ENCODE data around the gene OR4K15. TPM values are rescaled to one million over a fixed set of nuclear protein-coding genes. Genes with fewer than 3 reads are reported as not detected.
"Not testable (repeated sequence)": the region's sequence is repeated elsewhere in the genome, so short reads cannot be mapped to it uniquely, and the experiment has no call there.

OR4K15 gene
- polyA plus RNA-seq, result not detected

GRCh38 chr14:19975291-19975690 lies at the start of gene OR4K15:
OR4K15 (plus strand) TSS chr14:19975591; CDS start chr14:19975591, 0 bp downstream.
- Mint-ChIP-seq H3K27me3 (ENCODE audit: low read depth in 3 of 3) (peaks cover 0 to 3% (median 2%) of the 10 kb centered on the region in 3 donors), H3K36me3 (no peaks in the 10 kb centered on the region), H3K4me1 (peaks cover 20% of the 10 kb centered on the region in 2 donors), H3K27ac (peak within 1 kb of the TSS in 2 of 6 donors; percentile 14 to 60), H3K4me3 (peak within 1 kb of the TSS in 3 of 5 donors; percentile 6 to 69 (median 28)), H3K9me3 (peaks cover 0 to 3% (median 0%) of the 10 kb centered on the region in 6 donors)
- DNase-seq, result no peak

- no peaks in the 10 kb centered on the region for H3K4me1 Mint-ChIP-seq
- DNase-seq, result no peak
- no peak within 1 kb of the TSS for H3K27ac Mint-ChIP-seq
- peaks cover 0 to 2% (median 2%) of the 10 kb centered on the region in 3 donors for H3K27me3 Mint-ChIP-seq (ENCODE audit: low read depth in 3 of 3)
- H3K36me3 Mint-ChIP-seq, result no peaks in the 10 kb centered on the region
- peaks cover 0 to 12% (median 2%) of the 10 kb centered on the region in 6 donors for H3K9me3 Mint-ChIP-seq
- no peak within 1 kb of the TSS for H3K4me3 Mint-ChIP-seq
Observed at GRCh38 chr14:19930617-19931016, 44.8 kb upstream of the OR4K15 start, which contains the start of gene OR4K1. OR4K1 (plus strand) TSS chr14:19930917; CDS start chr14:19935667, 4,750 bp downstream.

- H3K4me1 Mint-ChIP-seq, result no peaks in the 10 kb centered on the region
- DNase-seq, result no peak
- no peak overlapping the region for H3K4me3 Mint-ChIP-seq
- peaks cover 0 to 5% (median 1%) of the 10 kb centered on the region in 6 donors for H3K9me3 Mint-ChIP-seq
- no peak overlapping the region for H3K27ac Mint-ChIP-seq
- peaks cover 1 to 2% (median 1%) of the 10 kb centered on the region in 3 donors for H3K27me3 Mint-ChIP-seq (ENCODE audit: low read depth in 3 of 3)
- H3K36me3 Mint-ChIP-seq, result no peaks in the 10 kb centered on the region
Observed at GRCh38 chr14:19941668-19942067, 33.7 kb upstream of the OR4K15 start.

GRCh38 chr14:19947413-19948090 lies 27.8 kb upstream of the OR4K15 start:
- H3K4me3 Mint-ChIP-seq, result peak overlapping the region in 1 of 5 donors; percentile 22
- H3K4me1 Mint-ChIP-seq, result peaks cover 6 to 9% of the 10 kb centered on the region in 2 donors
- peak in 1 of 3 donors; percentile 1 for DNase-seq
- H3K27me3 Mint-ChIP-seq (ENCODE audit: low read depth in 3 of 3), result no peaks in the 10 kb centered on the region
- peak overlapping the region in 1 of 6 donors; percentile 34 for H3K27ac Mint-ChIP-seq
- peaks cover 0 to 5% (median 3%) of the 10 kb centered on the region in 6 donors for H3K9me3 Mint-ChIP-seq
- H3K36me3 Mint-ChIP-seq, result no peaks in the 10 kb centered on the region

GRCh38 chr14:19949218-19949617 lies 26.2 kb upstream of the OR4K15 start:
- H3K4me1 Mint-ChIP-seq, result peaks cover 6 to 9% of the 10 kb centered on the region in 2 donors
- H3K4me3 Mint-ChIP-seq, result no peak overlapping the region
- H3K9me3 Mint-ChIP-seq, result peaks cover 0 to 5% (median 3%) of the 10 kb centered on the region in 6 donors
- H3K36me3 Mint-ChIP-seq, result no peaks in the 10 kb centered on the region
- H3K27me3 Mint-ChIP-seq (ENCODE audit: low read depth in 3 of 3), result no peaks in the 10 kb centered on the region
- H3K27ac Mint-ChIP-seq, result no peak overlapping the region
- no peak for DNase-seq

GRCh38 chr14:19969735-19970134 lies 5.7 kb upstream of the OR4K15 start:
- not testable (repeated sequence) for H3K36me3 Mint-ChIP-seq; H3K27ac Mint-ChIP-seq; DNase-seq; H3K27me3 Mint-ChIP-seq (ENCODE audit: low read depth in 3 of 3); H3K4me3 Mint-ChIP-seq; H3K4me1 Mint-ChIP-seq
- H3K9me3 Mint-ChIP-seq, result peaks cover 0 to 10% (median 3%) of the 10 kb centered on the region in 6 donors

GRCh38 chr14:19974844-19975243 lies 547 bp upstream of the OR4K15 start:
- H3K9me3 Mint-ChIP-seq, result peaks cover 0 to 3% (median 0%) of the 10 kb centered on the region in 6 donors
- H3K27me3 Mint-ChIP-seq (ENCODE audit: low read depth in 3 of 3), result peaks cover 0 to 2% (median 2%) of the 10 kb centered on the region in 3 donors
- H3K4me1 Mint-ChIP-seq, result peaks cover 20% of the 10 kb centered on the region in 2 donors
- H3K4me3 Mint-ChIP-seq, result peak overlapping the region in 3 of 5 donors; percentile 6 to 69 (median 28)
- no peaks in the 10 kb centered on the region for H3K36me3 Mint-ChIP-seq
- peak overlapping the region in 2 of 6 donors; percentile 14 to 60 for H3K27ac Mint-ChIP-seq
- DNase-seq, result peak in 2 of 3 donors; percentile 0 to 4

GRCh38 chr14:19993438-19993837 lies 18.0 kb downstream of the OR4K15 start:
- Mint-ChIP-seq H3K27me3 (ENCODE audit: low read depth in 3 of 3) (peaks cover 0 to 6% (median 2%) of the 10 kb centered on the region in 3 donors), H3K27ac (no peak overlapping the region), H3K9me3 (peaks cover 0 to 23% (median 12%) of the 10 kb centered on the region in 6 donors), H3K4me1 (no peaks in the 10 kb centered on the region), H3K4me3 (no peak overlapping the region), H3K36me3 (peaks cover 0 to 4% (median 0%) of the 10 kb centered on the region in 3 donors)
- DNase-seq, result no peak

- Mint-ChIP-seq H3K4me3 (no peak within 1 kb of the TSS), H3K27me3 (ENCODE audit: low read depth in 3 of 3) (peaks cover 0 to 4% (median 0%) of the 10 kb centered on the region in 3 donors), H3K36me3 (no peaks in the 10 kb centered on the region), H3K4me1 (no peaks in the 10 kb centered on the region), H3K9me3 (peaks cover 0 to 32% (median 4%) of the 10 kb centered on the region in 6 donors), H3K27ac (no peak within 1 kb of the TSS)
- no peak for DNase-seq
Observed at GRCh38 chr14:20001863-20002262, 26.5 kb downstream of the OR4K15 start, which contains the start of gene OR4Q2. OR4Q2 (plus strand) TSS chr14:20002163.

- H3K9me3 Mint-ChIP-seq, result peaks cover 0 to 36% (median 5%) of the 10 kb centered on the region in 6 donors
- DNase-seq, result no peak
- H3K36me3 Mint-ChIP-seq, result no peaks in the 10 kb centered on the region
- H3K4me3 Mint-ChIP-seq, result no peak overlapping the region
- peaks cover 0 to 4% (median 0%) of the 10 kb centered on the region in 3 donors for H3K27me3 Mint-ChIP-seq (ENCODE audit: low read depth in 3 of 3)
- H3K27ac Mint-ChIP-seq, result no peak overlapping the region
- H3K4me1 Mint-ChIP-seq, result no peaks in the 10 kb centered on the region
Observed at GRCh38 chr14:20002319-20002718, 26.9 kb downstream of the OR4K15 start.

- peaks cover 0 to 24% (median 7%) of the 10 kb centered on the region in 6 donors for H3K9me3 Mint-ChIP-seq
- no peak overlapping the region for H3K4me3 Mint-ChIP-seq
- H3K27ac Mint-ChIP-seq, result no peak overlapping the region
- no peaks in the 10 kb centered on the region for H3K36me3 Mint-ChIP-seq
- H3K27me3 Mint-ChIP-seq (ENCODE audit: low read depth in 3 of 3), result peaks cover 0 to 3% (median 0%) of the 10 kb centered on the region in 3 donors
- DNase-seq, result no peak
- H3K4me1 Mint-ChIP-seq, result no peaks in the 10 kb centered on the region
Observed at GRCh38 chr14:20008156-20008555, 32.8 kb downstream of the OR4K15 start.

GRCh38 chr14:20019257-20019865 lies 44.0 kb downstream of the OR4K15 start, which contains the start of gene OR4K14:
OR4K14 (minus strand) TSS chr14:20019307; CDS start chr14:20015193, 4,114 bp downstream.
- peaks cover 0 to 2% (median 0%) of the 10 kb centered on the region in 3 donors for H3K27me3 Mint-ChIP-seq (ENCODE audit: low read depth in 3 of 3)
- H3K4me3 Mint-ChIP-seq, result no peak within 1 kb of the TSS
- no peaks in the 10 kb centered on the region for H3K36me3 Mint-ChIP-seq
- H3K9me3 Mint-ChIP-seq, result peaks cover 0 to 4% (median under 1%) of the 10 kb centered on the region in 6 donors
- no peak within 1 kb of the TSS for H3K27ac Mint-ChIP-seq
- H3K4me1 Mint-ChIP-seq, result no peaks in the 10 kb centered on the region
- DNase-seq, result no peak

Measured in immature natural killer cell (primary cell).